NOMO-1 treated with dmso at 0.1 percent for 144 hours (cell line): ENCODE measurements around the gene MICOS13.

Experiments used
- DNase-seq: peaks from one replicate; lab custom pipeline; 2025; ENCODE audit not compliant: unreplicated experiment; lab: John Stamatoyannopoulos, UW

The MICOS13 gene

GRCh38 chr19:5669212-5669611, 11.1 kb downstream of the MICOS13 start:
- DNase-seq = no peak

DNA sequence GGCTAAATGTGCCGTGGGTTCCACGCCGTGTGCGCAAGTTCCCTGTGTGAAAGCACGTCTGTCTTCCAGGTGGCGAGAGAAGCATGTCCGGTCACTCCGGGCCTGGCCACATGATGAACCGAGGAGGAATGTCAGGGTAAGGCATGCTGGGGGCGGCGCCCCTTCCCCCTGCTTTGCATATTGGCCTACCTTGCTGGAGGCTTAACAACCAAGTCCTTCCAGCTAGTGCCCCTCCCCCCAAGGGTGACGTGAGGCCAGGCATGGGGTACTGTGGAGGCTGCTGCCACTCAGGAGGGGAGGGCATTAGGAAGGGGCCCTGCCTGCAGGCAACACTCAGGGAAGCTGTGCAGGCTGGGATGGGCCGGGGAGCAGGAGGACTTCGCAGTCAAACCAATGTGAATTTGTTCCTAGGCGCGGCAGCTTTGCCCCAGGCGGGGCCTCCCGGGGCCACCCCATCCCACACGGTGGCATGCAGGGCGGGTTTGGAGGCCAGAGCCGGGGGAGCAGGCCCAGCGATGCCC, 12.5 kb downstream of the MICOS13 start:
- no peak for DNase-seq

- DNase-seq = no peak
These were observed 13.2 kb downstream of the MICOS13 start for GRCh38 chr19:5666921-5667610.

DNA sequence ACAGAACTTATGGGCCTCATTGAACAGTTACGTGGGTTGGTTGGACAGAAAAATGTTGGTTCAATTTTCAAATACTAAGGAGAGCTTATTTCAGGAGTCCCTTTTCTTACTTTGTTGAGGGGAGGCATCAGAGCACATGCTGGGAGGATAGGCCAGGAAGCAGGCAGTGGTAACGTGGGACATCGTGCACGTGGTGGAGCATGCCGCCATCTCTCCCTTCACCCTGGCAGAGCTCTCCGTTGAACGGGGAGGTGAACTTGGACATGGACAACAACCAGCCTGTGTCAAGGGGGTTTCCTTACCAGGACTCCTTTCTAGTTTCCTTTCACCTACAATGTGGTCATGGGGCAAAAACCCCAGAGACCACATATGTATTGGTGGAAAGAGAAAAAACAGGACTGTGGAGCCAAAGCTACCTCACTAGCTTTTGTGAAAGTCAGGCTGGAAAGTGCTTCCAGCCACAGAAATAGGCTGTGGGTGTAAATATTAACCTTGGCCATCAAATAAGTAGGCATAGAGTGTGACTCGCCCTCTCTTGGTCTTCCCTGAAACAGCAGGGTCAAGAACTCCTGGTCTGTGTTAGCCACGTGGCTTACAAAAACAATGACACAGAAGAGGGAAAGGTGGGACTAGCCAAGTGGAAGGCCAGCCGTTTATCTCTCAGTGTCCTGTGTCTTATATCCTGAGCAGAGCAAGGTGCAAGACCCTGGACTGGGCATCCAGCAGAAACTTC, 14.4 kb downstream of the MICOS13 start:
- DNase-seq = no peak

DNA sequence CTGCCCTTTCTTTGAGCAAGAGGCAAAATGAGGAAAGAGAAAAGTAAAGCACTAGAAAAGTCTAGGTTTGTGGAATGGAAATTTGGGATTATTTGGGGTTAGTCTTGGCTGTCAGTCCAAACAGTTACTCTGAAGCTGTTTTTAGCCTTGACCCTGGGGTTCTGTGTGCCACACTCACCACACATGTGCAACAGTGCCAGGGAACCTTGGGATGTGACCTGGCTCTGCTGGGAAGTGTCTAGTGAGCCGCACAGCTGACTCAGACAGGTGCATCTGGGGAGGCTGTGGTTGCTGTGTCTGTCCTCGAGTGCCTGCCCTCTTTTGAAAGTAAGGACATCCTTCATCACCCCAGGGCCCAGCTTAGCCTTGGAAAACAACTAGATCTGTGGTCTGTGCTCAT, 15.8 kb downstream of the MICOS13 start:
- no peak for DNase-seq

- no peak for DNase-seq
These were observed 16.4 kb downstream of the MICOS13 start for GRCh38 chr19:5663904-5664303.

- DNase-seq = no peak
These were observed 18.8 kb downstream of the MICOS13 start for GRCh38 chr19:5661483-5661882.

- DNase-seq = no peak
These were observed 24.9 kb downstream of the MICOS13 start for GRCh38 chr19:5655412-5655811.

DNA sequence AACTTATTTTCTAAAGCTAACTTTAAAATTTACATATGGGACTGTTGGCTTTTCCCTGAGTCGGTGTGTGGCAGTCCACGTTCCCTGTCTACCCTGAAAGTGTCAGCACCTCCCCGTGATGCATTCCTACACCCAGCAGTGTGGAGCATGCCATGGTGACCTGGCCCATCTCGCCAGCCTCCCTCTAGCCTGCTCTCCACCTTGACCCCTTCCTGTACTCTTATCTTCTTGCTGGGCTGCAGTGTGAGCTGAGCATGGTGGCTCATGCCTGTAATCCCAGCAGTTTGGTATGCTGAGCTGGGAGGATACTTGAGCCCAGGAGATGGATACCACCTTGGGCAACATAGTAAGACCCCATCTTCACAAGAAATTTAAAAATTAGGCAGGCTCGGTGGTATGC, 25.4 kb downstream of the MICOS13 start:
- DNase-seq = no peak

DNA sequence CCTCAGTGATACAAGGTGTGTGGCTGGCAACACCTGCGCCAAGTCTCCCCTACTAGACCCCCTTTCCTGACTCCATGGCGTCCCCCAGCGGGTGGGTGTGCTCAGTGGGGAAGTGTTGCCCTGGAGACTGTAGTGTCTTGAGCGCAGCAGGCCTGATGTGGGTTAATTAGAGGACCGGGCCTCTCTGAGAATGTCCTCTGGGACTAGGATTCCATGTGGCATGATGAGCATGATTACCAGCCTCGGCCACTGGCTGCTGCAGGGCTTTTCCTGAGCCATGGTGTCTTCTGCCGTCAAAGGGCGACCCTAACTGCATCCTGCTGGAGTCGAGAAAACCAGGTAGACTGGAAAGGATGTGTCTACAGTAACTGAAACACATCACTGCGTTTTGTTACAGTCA, 28.1 kb downstream of the MICOS13 start:
- DNase-seq = no peak

DNA sequence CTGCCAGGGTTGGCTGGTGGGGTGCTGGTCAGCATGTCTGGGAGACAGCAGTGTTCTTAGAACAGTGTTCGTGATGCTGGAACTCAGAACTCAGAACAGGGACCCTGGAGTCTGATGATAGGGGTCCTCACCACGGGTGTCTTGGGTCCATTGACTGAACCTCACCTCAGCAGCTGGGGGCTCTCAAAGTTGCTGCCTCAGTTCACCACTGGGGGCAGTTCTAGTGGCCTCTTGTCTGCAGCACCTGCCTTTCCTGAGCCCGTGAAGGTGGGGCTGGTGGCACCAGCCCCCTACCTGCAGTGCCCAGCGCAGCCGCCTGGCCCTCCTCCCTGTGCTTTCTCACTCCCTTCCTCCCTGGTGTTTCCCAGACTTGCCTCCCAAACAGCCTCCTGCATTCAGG, 29.0 kb downstream of the MICOS13 start:
- no peak for DNase-seq

- DNase-seq = no peak
These were observed 31.9 kb downstream of the MICOS13 start for GRCh38 chr19:5648464-5648863.

GRCh38 chr19:5646703-5647102, 33.6 kb downstream of the MICOS13 start:
- DNase-seq = no peak

DNA sequence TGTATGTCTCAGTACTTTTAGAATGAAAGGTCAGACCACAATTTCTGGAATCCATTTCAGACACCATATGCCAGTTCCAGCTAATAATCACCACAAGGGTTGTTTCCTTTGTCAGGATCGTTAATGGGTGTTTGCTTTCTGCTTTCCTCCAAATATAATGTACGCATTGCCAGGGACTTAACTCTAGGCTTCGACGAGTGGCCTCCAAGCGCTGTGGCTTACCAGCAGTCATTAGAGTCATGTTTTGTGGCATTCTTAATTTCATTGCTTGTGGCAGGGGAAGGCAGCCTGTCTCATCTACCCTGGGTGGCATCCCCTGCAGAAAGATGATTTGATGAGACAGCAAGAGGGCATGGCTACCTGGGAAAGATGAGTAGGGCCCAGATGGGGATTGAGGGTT, 34.9 kb downstream of the MICOS13 start:
- no peak for DNase-seq

DNA sequence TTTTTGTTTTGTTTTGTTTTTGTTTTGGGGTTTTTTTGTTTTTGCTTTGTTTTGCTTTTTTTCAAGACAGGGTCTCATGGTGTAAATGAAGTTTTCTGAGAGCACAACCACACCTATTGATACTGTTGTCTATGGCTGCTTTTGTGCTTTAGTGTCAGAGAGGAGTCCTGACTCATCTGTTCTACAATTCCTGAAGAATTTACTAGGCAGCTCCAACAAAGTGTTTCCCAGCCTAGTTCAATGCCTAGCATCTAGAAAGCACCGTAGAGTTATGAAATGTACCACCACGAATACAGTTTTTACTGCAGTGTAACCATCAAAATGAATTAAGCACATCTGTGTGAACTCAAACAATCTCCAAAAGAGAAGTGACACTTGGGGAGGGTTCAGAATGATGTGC, 36.3 kb downstream of the MICOS13 start:
- no peak for DNase-seq

- DNase-seq = no peak
These were observed 37.3 kb downstream of the MICOS13 start for GRCh38 chr19:5643060-5643459.

- DNase-seq = no peak
These were observed 38.1 kb downstream of the MICOS13 start for GRCh38 chr19:5642204-5642603.

GRCh38 chr19:5641171-5641570, 39.1 kb downstream of the MICOS13 start:
- DNase-seq = no peak

GRCh38 chr19:5637971-5638370, 42.3 kb downstream of the MICOS13 start:
- DNase-seq = peak; percentile 2

DNA sequence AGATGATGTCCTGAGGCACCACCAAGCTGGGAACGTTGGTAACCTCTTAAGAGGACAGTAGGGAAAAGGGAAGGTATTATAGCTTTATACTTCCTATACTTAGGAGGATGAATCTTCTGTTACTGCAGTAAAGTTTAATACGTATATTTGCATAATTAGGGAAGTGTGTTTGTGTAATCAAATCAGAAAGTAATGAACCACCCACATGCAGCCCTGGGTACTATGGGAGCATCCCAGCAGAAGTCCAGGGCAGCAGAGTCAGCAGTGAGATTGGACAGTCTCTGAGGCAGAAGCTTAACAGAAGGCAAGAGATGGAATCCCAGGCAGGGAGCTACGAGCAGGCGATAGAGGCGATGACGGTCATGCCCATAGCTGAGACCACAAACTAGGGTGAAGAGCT, 44.9 kb downstream of the MICOS13 start:
- DNase-seq = no peak

GRCh38 chr19:5632657-5633056, 47.7 kb downstream of the MICOS13 start:
- no peak for DNase-seq

DNA sequence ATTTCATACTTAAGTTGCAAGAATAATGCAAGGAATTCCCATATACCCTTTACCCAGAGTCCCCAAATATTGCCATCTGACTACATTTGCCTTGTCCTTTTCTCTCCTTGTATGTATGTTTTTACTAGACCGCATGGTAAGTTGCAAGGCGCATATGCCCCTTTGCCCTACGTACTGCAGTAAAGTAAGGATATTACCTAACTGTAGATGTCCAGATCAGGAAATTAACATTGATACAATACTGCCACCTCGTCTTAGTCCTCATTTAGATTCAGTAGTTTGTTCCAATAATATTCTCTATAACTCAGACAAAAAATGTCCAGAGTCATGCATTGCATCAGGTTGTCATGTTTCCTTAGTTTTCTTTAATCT, 48.1 kb downstream of the MICOS13 start:
- no peak for DNase-seq
